NCI-H187 (cell line): Measurements from ENCODE around the gene ADAMTS2.

ENCODE experiments used
- DNase-seq, 2 experiments: peaks; one replicate each; lab custom pipeline; 2025; lab: John Stamatoyannopoulos, UW

ADAMTS2 gene

GRCh38 chr5:179194941-179195381 lies 150.3 kb downstream of the ADAMTS2 start:
- DNase-seq = no peak

- DNase-seq = no peak
Measured at GRCh38 chr5:179194201-179194910, 150.9 kb downstream of the ADAMTS2 start.

- no peak for DNase-seq
Measured at GRCh38 chr5:179193746-179194145, 151.5 kb downstream of the ADAMTS2 start.

- no peak for DNase-seq
Measured at GRCh38 chr5:179192891-179193470, 152.3 kb downstream of the ADAMTS2 start.

DNA sequence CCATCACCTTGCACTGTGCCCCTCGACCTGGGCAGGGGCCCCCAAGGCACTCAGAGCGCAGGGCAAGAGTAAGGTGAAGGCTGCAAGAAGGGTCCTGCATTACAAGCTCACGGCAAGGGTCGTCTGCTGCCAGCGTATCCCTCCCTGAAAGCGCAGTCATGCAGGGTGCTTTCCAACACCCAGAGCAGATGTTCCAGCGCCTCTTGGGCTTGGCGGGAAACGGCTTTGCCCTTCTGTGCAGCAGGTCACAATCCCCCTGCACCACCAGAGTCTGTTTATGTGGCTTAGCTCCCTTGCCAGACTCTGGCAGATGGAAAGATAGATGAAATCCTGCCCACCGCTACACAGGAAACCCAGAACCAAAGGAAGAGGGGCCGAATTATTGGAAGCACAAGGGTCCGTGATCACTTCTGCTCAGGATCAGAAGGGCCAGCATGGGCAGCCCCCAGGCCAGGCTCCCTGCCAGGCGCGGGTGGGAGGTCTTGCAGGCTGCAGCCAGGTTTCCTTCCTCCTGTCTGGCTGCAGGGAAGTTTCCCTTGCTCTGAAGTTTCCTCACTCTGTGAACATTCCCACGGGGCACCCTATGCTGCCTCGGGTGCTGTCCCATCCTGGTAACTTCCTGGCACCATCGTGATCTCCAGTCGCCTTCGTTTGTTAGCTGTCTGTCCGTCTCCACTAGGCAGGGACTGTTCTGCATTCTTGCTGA lies 152.9 kb downstream of the ADAMTS2 start:
- peak in 1 of 2 experiments; percentile 0 for DNase-seq

- no peak for DNase-seq
Measured at GRCh38 chr5:179191506-179192184, 153.6 kb downstream of the ADAMTS2 start.

GRCh38 chr5:179190851-179191505 lies 154.3 kb downstream of the ADAMTS2 start:
- DNase-seq = no peak

DNA sequence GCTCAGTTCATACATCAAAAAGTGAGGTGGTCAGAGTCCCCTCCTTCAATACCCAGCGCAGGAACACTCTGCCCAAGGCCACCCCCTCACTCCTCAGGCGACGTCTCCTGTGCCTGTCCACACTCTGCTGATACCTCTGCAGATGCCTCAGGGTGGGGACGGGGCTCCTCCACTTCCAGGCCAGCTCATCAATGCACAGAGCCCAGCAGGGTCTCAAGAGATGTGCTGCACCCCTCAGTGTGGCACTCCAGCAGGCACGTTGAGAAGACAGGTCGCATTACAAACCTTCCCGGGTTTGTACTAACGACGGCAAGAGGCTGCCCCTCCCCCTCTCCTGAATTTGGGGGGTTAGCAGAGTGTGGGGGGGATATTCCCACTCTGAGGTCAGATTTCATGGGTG lies 156.6 kb downstream of the ADAMTS2 start:
- DNase-seq = no peak

GRCh38 chr5:179187681-179188575 lies 157.3 kb downstream of the ADAMTS2 start:
- no peak for DNase-seq

GRCh38 chr5:179187229-179187678 lies 158.0 kb downstream of the ADAMTS2 start:
- DNase-seq = no peak

- no peak for DNase-seq
Measured at GRCh38 chr5:179186801-179187200, 158.5 kb downstream of the ADAMTS2 start.

- DNase-seq = no peak
Measured at GRCh38 chr5:179185941-179186411, 159.3 kb downstream of the ADAMTS2 start.

- no peak for DNase-seq
Measured at GRCh38 chr5:179185256-179185940, 159.9 kb downstream of the ADAMTS2 start.

- DNase-seq = no peak
Measured at GRCh38 chr5:179184521-179185050, 160.7 kb downstream of the ADAMTS2 start.

- no peak for DNase-seq
Measured at GRCh38 chr5:179183481-179183880, 161.8 kb downstream of the ADAMTS2 start.

DNA sequence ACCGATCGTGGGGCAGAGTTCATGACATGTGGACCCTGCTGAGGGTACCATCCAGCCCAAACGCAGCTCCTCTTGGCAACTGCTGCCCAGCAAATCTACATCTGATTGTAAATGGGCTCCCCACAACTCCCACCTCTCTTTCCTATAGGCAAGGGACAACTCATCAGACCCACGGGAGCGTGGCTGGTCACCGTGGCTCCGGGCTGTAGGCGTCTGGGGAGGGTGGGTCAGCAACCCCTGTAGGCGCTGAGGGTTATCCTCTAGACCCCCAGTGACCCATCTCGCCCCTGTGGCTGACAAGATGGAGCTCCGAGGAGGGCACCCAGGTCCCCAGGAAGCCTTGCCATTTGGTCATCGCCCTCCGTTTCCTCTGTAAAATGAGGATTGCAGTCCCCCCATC lies 162.7 kb downstream of the ADAMTS2 start:
- DNase-seq = no peak

DNA sequence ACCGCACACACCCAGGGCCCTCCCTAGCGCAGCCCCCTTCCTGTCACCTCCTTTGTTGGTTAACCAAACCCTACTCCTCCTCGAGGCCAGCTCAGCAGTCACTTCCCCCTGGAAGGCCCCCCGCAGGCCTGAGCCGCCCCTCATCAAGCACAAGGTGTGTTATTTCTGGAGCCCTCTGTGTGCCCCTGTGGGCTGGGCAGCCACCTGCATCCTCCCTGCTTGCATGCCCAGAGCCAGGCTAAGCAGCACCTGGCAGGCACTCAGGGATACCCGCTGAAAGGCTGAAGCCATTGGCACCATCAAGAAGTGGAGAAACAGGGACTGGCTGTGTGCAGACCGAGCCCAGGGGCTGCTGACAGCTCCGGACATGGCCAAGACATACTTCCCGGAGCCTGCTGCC lies 163.3 kb downstream of the ADAMTS2 start:
- no peak for DNase-seq

DNA sequence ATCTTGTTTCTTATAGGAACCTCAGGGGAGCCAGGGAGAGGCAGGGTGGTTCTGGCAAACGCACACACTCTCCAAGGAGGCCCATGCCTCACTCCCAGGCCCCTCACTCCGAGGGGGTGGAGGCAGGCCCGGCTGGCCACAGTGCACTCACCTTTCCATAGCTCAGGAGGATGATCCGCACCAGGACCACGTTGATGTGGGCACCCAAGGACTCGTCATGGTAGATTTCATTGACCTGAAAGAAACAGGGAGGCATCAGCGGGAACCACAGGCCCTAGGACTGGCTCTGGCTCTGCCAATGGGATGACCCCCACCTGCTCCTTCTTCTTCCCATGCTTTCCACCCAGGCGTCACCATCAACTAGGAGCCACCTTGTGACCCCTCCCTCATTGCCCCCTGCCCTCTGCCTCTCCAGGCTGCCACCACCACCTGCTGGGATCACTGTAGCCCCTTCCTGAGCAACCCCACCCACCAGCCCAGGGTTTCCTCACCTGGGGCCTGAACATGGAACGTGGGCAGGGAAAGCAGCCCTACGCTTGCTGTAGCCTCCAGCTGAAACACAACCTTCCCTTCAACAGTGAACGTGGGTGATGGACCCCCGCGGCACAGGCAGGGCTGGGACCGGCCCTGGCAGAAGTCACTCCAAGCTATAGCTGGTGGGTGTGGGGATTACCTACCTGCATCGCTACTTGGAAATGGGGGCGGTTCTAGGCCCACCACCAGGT lies 164.2 kb downstream of the ADAMTS2 start:
- no peak for DNase-seq

GRCh38 chr5:179180061-179180610 lies 165.1 kb downstream of the ADAMTS2 start:
- no peak for DNase-seq
